Heart right ventricle (tissue), 16 donors: ENCODE measurements around the gene NR2C2. TPM values are rescaled to one million over a fixed set of nuclear protein-coding genes. Genes with fewer than 3 reads are reported as not detected.

ENCODE experiments used
- ATAC-seq, 8 donors: fragments of 200-7000 bp; cut with Tn5 transposase; one replicate each; pipeline ENCODE4 v1.9.1; 2020; ENCODE audit warnings: mild to moderate bottlenecking in 8 of 8, moderate library complexity in 8 of 8, moderate number of reproducible peaks in 1 of 8
- DNase-seq, 2 donors: peaks; one replicate each; pipeline ENCODE4 v3.0.0-alpha.2; 2020
- H3K27ac ChIP-seq, 10 donors: fragments of 200-600 bp; sonication (generic) in 2 of 10; one replicate each; pipeline versions ENCODE4 v1.5.0 to v1.8.0; 2020 to 2022; ENCODE audit warnings: mild to moderate bottlenecking in 3 of 10
- H3K27me3 ChIP-seq, 7 donors: fragments of 200-600 bp; one replicate each; pipeline ENCODE4 v1.8.0; 2021 to 2022; ENCODE audit warnings: mild to moderate bottlenecking in 2 of 7
- H3K36me3 ChIP-seq, 9 donors: fragments of 200-600 bp; sonication (generic) in 1 of 9; one replicate each; pipeline versions ENCODE4 v1.5.0 to v1.8.0; 2020 to 2022; ENCODE audit warnings: mild to moderate bottlenecking in 2 of 9
- H3K4me1 ChIP-seq, 9 donors: fragments of 200-600 bp; sonication (generic) in 1 of 9; one replicate each; pipeline versions ENCODE4 v1.5.0 to v1.8.0; 2020 to 2022; ENCODE audit warnings: mild to moderate bottlenecking in 4 of 9
- H3K4me3 ChIP-seq, 10 donors: fragments of 200-600 bp; sonication (generic) in 2 of 10; one replicate each; pipeline versions ENCODE4 v1.5.0 to v1.8.0; 2020 to 2022; ENCODE audit warnings: mild to moderate bottlenecking in 7 of 10, moderate library complexity in 2 of 10
- H3K9me3 ChIP-seq, 11 donors: fragments of 200-600 bp in 10 of 11; sonication (generic) in 2 of 11; one replicate each; pipeline versions ENCODE4 v1.5.0 to v1.8.0; 2013 to 2022; ENCODE audit warnings: mild to moderate bottlenecking in 2 of 11, control low read depth in 1 of 11, moderate library complexity in 1 of 11
- WGBS, 2 donors: extraction: QIAGEN DNeasy Blood & Tissue Kit; methylation state at CpG; one replicate each; pipeline ENCODE4 v1.1.7; 2013; ENCODE audit warnings: inconsistent platforms in 1 of 2; 5-methylcytosine and 5-hydroxymethylcytosine counted together
- intact Hi-C, 10 donors: fragments of 100-400 bp; cut with DNase I; formaldehyde crosslinking; loops; one replicate each; pipeline versions ENCODE4 v1.11.1 to v1.14.2; 2022
- polyA plus RNA-seq, 2 donors: library from polyadenylated mRNA; stranded (reverse); fragments of 200-250 nt; gene quantifications; one replicate each; pipeline ENCODE4 v1.2.3, GENCODE V29; 2013
- total RNA-seq, 10 donors: library from RNA; stranded (reverse); fragmentation: NEBNext Ultra II Directional in 3 of 10; extraction: Animal tissue kit (Norgen Biotek cat#: 25700) in 3 of 10; gene quantifications; one replicate each; pipeline versions ENCODE4 v1.2.1 to v1.2.4, GENCODE V29; 2021 to 2023
- TF ChIP-seq, protein P1 (sequence below), 9 donors: fragments of 200-600 bp; sonication (generic) in 2 of 9; IDR thresholded peaks; one replicate each; pipeline versions ENCODE4 v1.5.0 to v1.8.0; 2021 to 2022; ENCODE audit warnings: antibody characterized with exemption in 9 of 9, mild to moderate bottlenecking in 5 of 9, moderate library complexity in 1 of 9
- donor health status: Arrhythmogenic right ventricular cardiomyopathy.
- donor health status: ischemic (EF 13 %, LVEDD 7.1; RV severe dilation, severe dysfunction).
- donor health status: healthy with polysubstance abuse.
- donor health status: DM: no; HTN: yes; CAD: no.
- donor health status: DM: no; HTN: no; CAD: no.
- donor health status: ischemic (EF 25% LVEDD 6.9; RV normal size, moderate dysfunction).
- donor health status: ischemic (EF 25% LVEDD 5.7; RV mildly dilated, moderate dysfunction).
- donor health status: healthy.
- donor health status: DM: yes; HTN: yes; CAD: no.
- donor health status: Ischemic cardiomyopathy.
- donor health status: ischemic (EF 35%, LVEDD 5.7; RV mildly dilated, moderate dysfunction).
- donor health status: nonischemic (EF 11% LVEDD 7.7; RV severe dilation, severe dysfunction).
- donor health status: DM: yes; HTN: yes; CAD: no.
- donor health status: PGD.
- donor health status: ischemic (EF 29% LVEDD 5.4; RV normal size, mild dysfunction).
- donor health status: nonischemic (EF 23%, LVEDD 6.1; RV moderate dilation, normal function).

Gene NR2C2
- total and polyA plus RNA-seq, 12 donors = 6.5 to 33.8 (median 27.1) TPM

DNA sequence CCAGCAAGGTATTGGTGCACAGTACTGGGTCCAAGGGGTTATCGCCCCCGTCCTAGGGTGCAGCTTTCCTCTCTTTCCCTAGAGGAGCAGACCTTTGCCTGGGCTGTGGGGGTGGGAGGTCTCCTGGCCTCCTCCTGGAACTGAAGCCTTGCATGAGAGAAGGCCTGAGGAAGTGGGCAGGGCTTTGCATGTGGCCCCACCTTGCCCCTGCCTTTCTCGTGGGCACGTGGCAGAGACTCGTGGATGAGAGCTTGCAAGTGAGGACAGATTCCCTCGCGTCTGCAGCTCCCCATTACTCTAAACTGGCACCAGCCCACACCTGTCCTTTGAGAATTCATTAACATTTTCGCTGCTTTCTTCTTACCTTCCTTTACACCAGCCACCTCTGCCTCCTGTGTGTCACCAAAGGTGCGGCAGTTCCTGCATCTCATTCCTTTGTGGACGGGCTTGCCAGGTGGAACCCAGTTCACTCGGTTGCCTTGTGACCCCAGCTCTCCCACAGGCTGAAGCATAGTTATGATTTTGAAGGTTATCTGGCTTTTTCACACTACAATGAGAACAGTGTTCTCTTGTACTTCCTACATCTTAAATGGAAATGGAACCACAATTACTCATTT lies 40.9 kb upstream of the NR2C2 start:
- Histone ChIP-seq H3K4me3 (no peak overlapping the region), H3K27me3 (peaks cover 0 to 6% (median 0%) of the 10 kb centered on the region in 7 donors), H3K4me1 (peaks cover 0 to 40% (median 15%) of the 10 kb centered on the region in 9 donors), H3K36me3 (peaks cover 0 to 66% (median 0%) of the 10 kb centered on the region in 9 donors), H3K27ac (peak overlapping the region in 2 of 10 donors; percentile 52 to 70), H3K9me3 (peaks cover 0 to 10% (median 0%) of the 10 kb centered on the region in 11 donors)
- intact Hi-C loops = loop anchor here in 1 of 10 donors (2.0 kb wide), 1 partner anchor 28 kb away; no protein-coding TSS in a partner anchor
- DNase-seq (no peak), ATAC-seq (no peak)
- TF ChIP-seq, protein P1, sequence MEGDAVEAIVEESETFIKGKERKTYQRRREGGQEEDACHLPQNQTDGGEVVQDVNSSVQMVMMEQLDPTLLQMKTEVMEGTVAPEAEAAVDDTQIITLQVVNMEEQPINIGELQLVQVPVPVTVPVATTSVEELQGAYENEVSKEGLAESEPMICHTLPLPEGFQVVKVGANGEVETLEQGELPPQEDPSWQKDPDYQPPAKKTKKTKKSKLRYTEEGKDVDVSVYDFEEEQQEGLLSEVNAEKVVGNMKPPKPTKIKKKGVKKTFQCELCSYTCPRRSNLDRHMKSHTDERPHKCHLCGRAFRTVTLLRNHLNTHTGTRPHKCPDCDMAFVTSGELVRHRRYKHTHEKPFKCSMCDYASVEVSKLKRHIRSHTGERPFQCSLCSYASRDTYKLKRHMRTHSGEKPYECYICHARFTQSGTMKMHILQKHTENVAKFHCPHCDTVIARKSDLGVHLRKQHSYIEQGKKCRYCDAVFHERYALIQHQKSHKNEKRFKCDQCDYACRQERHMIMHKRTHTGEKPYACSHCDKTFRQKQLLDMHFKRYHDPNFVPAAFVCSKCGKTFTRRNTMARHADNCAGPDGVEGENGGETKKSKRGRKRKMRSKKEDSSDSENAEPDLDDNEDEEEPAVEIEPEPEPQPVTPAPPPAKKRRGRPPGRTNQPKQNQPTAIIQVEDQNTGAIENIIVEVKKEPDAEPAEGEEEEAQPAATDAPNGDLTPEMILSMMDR (IDR thresholded peaks at IDR 0.05) = no peak
- 76 to 77% methylated on average over 11 of the region's 11 CpGs for WGBS, 2 donors

DNA sequence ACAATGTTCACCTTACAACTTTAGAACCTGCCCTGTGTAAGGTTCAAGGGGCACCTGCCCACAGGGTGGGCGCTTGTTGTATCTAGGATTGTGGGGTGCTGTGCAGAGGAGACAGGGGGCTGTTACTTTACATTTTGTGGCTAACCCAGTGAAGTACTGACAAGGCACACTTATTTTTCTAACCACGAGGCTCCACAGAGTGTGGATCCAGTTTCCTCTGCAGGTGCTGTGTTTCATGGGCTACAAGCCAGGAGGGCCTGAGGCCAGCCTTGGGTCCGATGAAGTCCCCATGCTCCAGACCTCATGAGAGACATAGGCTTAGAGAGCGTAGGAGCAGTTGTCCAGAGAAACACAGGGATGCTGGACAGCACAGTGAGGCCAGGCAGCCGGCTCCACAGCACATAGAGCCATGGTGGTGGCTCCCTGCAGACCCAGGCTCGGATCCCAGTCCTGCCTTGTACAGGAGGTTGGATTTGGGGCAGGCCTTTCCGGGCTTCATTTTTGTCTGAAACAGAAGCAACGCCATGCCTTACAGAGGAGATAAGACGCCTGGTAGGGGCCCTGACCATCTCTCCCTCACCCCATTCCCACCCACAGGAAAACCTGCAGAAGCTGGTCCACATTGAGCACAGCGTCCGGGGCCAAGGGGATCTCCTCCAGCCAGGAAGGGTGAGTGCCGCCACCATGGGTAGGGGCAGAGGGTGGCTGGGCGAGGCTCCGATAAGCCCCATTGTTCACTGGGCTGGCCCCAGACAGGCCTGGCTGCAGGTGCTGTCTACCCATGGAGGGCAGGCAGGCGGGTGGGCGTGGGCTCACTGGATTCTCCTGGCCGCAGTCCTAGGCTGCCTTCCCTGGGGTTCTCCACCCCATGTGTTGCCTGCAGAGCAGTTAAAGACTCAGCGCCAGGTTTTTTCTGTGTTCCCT lies 40.1 kb upstream of the NR2C2 start:
- intact Hi-C loops = loop anchor here in 1 of 10 donors (2.0 kb wide), 1 partner anchor 29 kb away; no protein-coding TSS in a partner anchor
- 55 to 66% methylated on average over 18 of the region's 18 CpGs for WGBS, 2 donors
- Histone ChIP-seq H3K4me3 (no peak overlapping the region), H3K27ac (peak overlapping the region in 7 of 10 donors; percentile 1 to 70 (median 23)), H3K27me3 (peaks cover 0 to 6% (median 0%) of the 10 kb centered on the region in 7 donors), H3K4me1 (peaks cover 0 to 36% (median 15%) of the 10 kb centered on the region in 9 donors), H3K9me3 (peaks cover 0 to 10% (median 0%) of the 10 kb centered on the region in 11 donors), H3K36me3 (peaks cover 0 to 67% (median 0%) of the 10 kb centered on the region in 9 donors)
- TF ChIP-seq, protein P1 (IDR thresholded peaks at IDR 0.05) = no peak
- peak; percentile 31 to 53 for DNase-seq
- peak; percentile 21 to 87 (median 64) for ATAC-seq

DNA sequence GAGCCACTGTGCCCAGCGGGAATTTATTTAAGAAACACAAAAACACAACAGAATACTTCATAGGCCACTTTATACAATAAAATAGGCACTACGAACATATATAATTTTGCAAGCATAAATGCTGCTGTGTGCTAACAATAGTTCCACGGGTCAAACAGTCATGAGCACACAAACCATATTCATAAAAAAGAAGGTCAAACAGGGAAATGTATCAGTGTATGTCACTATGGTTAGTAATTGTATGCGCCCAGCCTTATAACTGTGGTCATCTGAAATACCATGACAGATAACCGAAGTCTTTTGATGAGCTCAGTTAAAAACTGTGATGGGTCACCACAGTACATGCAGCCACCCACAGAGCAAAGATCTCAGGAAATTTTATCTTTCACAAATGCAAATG lies 38.1 kb upstream of the NR2C2 start:
- Histone ChIP-seq H3K27me3 (peaks cover 0 to 6% (median 0%) of the 10 kb centered on the region in 7 donors), H3K4me3 (no peak overlapping the region), H3K36me3 (peaks cover 0 to 81% (median 0%) of the 10 kb centered on the region in 9 donors), H3K9me3 (peaks cover 0 to 10% (median 0%) of the 10 kb centered on the region in 11 donors), H3K27ac (no peak overlapping the region), H3K4me1 (peaks cover 0 to 30% (median 15%) of the 10 kb centered on the region in 9 donors)
- 92 to 93% methylated on average over 5 of the region's 5 CpGs for WGBS, 2 donors
- DNase-seq = no peak
- intact Hi-C loops = no loop called here
- TF ChIP-seq, protein P1 (IDR thresholded peaks at IDR 0.05) = no peak
- ATAC-seq = no peak

DNA sequence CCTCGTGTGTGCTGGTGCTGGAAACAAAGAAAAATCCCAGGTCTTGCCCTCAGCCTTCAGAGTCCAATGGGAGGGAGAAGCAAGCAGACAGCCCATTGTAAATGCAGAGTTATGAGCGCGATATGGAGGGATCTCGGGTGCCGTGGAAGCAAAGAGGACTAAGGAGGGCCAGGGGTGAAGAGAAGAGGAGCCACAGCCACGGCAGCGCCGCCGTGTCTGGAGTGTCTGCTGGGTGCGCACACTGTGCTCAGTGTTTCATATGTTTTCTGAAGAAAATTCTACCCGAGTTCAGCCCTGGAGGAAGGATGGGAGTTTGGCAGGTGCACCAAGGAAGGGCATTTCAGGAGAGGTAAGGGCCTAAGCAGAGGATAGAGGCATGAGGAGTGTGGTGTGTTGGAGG lies 35.7 kb upstream of the NR2C2 start:
- Histone ChIP-seq H3K4me1 (peaks cover 0 to 30% (median 18%) of the 10 kb centered on the region in 9 donors), H3K4me3 (no peak overlapping the region), H3K36me3 (peaks cover 0 to 85% (median 0%) of the 10 kb centered on the region in 9 donors), H3K27ac (no peak overlapping the region), H3K27me3 (peaks cover 0 to 6% (median 0%) of the 10 kb centered on the region in 7 donors), H3K9me3 (no peaks in the 10 kb centered on the region)
- DNase-seq (no peak), ATAC-seq (no peak)
- intact Hi-C loops = loop anchor here in 2 of 10 donors (5.0 kb wide), 2 partner anchors 114 to 469 kb away; no protein-coding TSS in a partner anchor
- 91 to 92% methylated on average over 11 of the region's 11 CpGs for WGBS, 2 donors
- TF ChIP-seq, protein P1 (IDR thresholded peaks at IDR 0.05) = no peak
